Mucosa of descending colon (tissue), 3 donors: ENCODE data around the gene MORN1. TPM values are rescaled to one million over a fixed set of nuclear protein-coding genes. Genes with fewer than 3 reads are reported as not detected.

Experiments used
- ATAC-seq: fragments of 200-7000 bp; cut with Tn5 transposase; one replicate; pipeline ENCODE4 v1.9.1; 2020; ENCODE audit warnings: mild to moderate bottlenecking, moderate library complexity
- DNase-seq, 3 donors: peaks; one replicate each; pipeline ENCODE4 v3.0.0-alpha.2; 2020
- H3K36me3 ChIP-seq: fragments of 200-600 bp; one replicate; pipeline ENCODE4 v1.8.0; 2021; ENCODE audit warnings: low read depth, mild to moderate bottlenecking
- H3K4me1 ChIP-seq: fragments of 200-600 bp; one replicate; pipeline ENCODE4 v1.8.0; 2021; ENCODE audit warnings: low read depth, mild to moderate bottlenecking
- H3K4me3 ChIP-seq: fragments of 200-600 bp; one replicate; pipeline ENCODE4 v1.8.0; 2021; ENCODE audit warnings: mild to moderate bottlenecking
- H3K9me3 ChIP-seq: fragments of 200-600 bp; one replicate; pipeline ENCODE4 v1.8.0; 2021; ENCODE audit warnings: mild to moderate bottlenecking
- intact Hi-C, 2 donors: fragments of 100-400 bp; cut with DNase I in 1 of 2; cut with micrococcal nuclease in 1 of 2; formaldehyde crosslinking; loops; one replicate each; pipeline versions ENCODE4 v1.11.0 to v1.11.1; 2022; cut with DNase I, micrococcal nuclease
- total RNA-seq, 3 donors: library from RNA; stranded (reverse); fragmentation: NEBNext Ultra II Directional in 2 of 3; extraction: Animal tissue kit (Norgen Biotek cat#: 25700) in 2 of 3; gene quantifications; one replicate each; pipeline versions ENCODE4 v1.2.1 to v1.2.4, GENCODE V29; 2021 to 2023
- TF ChIP-seq, protein P1 (sequence below): fragments of 200-600 bp; IDR thresholded peaks from one replicate; pipeline ENCODE4 v1.8.0; 2022; ENCODE audit warnings: antibody characterized with exemption, mild to moderate bottlenecking
- donor health status: DM: no; HTN: no; CAD: no; lungs with moderate emphysema.
- donor health status: DM: no; HTN: no; CAD: no.
- donor health status: DM: no; HTN: yes; CAD: no.

Gene MORN1
- total RNA-seq, 3 donors from 2014 or later = 13.1 to 17.4 (median 13.4) TPM

DNA sequence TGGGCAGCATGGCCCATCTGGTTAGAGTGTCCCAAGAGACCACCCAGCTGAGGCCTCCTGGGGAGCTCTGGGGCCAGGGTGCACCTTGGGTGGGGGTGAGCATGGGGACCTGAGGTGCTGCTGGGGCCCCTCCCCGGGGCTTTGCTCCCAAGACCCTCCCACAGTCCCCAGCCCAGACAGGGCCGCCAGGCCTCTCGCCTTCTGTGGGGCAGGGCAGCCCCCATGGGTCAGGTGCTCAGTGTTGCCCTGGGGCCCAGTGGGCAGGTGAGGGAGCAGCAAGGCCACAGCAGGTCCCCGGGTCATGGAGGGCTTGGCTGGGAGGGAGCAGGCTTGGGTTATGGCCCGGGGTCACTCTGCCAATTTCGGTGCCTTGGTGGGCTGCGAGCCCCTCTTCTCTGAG is 45.5 kb upstream of the MORN1 start:
- H3K9me3 ChIP-seq = no peaks in the 10 kb centered on the region
- ATAC-seq = no peak
- TF ChIP-seq, protein P1, sequence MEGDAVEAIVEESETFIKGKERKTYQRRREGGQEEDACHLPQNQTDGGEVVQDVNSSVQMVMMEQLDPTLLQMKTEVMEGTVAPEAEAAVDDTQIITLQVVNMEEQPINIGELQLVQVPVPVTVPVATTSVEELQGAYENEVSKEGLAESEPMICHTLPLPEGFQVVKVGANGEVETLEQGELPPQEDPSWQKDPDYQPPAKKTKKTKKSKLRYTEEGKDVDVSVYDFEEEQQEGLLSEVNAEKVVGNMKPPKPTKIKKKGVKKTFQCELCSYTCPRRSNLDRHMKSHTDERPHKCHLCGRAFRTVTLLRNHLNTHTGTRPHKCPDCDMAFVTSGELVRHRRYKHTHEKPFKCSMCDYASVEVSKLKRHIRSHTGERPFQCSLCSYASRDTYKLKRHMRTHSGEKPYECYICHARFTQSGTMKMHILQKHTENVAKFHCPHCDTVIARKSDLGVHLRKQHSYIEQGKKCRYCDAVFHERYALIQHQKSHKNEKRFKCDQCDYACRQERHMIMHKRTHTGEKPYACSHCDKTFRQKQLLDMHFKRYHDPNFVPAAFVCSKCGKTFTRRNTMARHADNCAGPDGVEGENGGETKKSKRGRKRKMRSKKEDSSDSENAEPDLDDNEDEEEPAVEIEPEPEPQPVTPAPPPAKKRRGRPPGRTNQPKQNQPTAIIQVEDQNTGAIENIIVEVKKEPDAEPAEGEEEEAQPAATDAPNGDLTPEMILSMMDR = no peak
- intact Hi-C loops = no loop called here
- DNase-seq = no peak
- H3K36me3 ChIP-seq = no peaks in the 10 kb centered on the region
- H3K4me3 ChIP-seq = no peak overlapping the region
- no peaks in the 10 kb centered on the region for H3K4me1 ChIP-seq

DNA sequence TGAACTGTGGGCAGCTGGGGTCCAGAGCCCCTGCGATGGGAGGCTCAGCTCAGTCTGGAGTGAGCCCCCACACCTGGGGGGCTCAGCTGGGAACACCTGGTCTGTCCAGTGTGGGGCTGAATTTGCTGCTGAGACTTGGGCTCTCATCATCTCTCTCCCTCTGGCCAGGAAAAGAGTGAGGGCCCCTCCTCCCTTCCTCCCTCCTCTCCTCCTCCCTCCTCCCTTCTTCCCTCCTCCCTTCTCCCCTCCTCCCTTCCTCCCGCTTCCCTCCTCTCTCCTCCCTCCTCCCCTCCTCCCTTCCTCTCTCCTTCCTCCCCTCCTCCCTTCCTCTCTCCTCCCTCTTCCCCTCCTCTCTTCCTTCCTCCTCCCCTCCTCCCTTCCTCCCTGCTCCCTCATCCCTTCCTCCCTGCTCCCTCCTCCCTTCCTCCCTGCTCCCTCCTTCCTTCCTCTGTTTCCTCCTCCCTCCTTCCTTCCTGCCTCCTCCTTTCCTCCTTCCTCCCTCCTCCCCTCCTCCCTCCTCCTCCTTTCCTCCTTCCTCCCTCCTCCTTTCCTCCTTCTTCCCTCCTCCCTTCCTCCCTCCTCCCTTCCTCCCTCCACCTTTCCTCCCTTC is 44.5 kb upstream of the MORN1 start:
- DNase-seq (no peak), ATAC-seq (no peak)
- intact Hi-C loops = no loop called here
- Histone ChIP-seq H3K4me1 (no peaks in the 10 kb centered on the region), H3K4me3 (no peak overlapping the region), H3K36me3 (no peaks in the 10 kb centered on the region), H3K9me3 (no peaks in the 10 kb centered on the region)
- TF ChIP-seq, protein P1 = no peak

DNA sequence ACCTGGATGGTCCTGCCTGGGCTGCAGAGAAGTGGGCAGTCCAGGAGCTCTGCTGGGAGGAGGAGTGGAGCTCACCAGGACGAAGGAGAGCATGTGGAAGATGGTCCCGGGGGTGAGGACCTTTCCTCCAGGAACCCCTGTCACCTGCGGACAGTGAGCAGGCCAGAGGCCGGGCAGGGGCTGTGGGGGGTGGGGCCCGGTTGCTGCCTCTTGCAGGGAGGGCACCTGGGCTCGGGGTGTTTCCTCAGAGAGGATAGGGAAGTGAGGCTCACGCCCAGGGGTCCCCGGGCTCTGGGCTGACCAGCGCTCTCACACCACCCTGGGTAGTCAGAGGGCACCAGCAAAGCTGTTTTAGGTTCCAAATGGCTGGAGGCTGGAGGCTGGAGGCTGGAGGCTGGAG is 43.7 kb upstream of the MORN1 start:
- no peak for ATAC-seq
- DNase-seq = no peak
- H3K4me1 ChIP-seq = no peaks in the 10 kb centered on the region
- H3K36me3 ChIP-seq = no peaks in the 10 kb centered on the region
- TF ChIP-seq, protein P1 = no peak
- H3K4me3 ChIP-seq = no peak overlapping the region
- intact Hi-C loops = no loop called here
- no peaks in the 10 kb centered on the region for H3K9me3 ChIP-seq

DNA sequence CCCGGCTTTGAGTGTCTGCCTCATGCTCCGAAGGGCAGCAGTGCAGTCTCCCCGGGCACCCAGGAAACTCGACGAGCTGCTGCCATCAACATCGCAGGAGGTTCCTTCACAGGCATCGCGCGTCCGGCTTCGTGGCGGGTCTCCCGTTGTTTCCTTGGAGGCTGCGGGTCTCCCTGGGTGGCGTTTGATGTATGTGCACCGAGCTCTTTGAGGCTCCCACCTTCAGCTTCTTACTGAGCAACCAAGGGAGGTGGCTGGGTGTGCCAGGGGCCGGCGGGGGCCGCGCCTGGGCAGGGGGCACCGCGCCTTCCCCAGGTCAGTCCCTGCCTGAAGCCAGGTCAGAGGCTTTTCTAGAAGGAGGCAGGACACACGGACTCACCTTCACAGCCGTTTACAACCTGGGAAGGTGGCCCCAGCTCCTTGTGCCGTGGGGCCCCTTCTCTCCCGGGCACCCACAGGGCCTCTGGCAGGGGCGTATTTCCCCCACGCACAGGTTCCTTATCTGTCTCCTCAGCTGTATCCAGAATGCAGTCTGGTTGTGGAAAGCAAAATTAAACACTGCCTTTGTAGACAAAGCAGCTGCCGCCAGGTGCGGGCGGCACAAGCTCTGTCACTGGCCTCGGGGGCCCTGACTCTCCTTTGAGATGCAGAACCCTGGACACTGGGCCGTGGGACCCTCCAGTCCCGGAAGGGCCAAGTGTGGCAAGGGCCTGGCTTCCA is 42.7 kb upstream of the MORN1 start:
- Histone ChIP-seq H3K4me3 (no peak overlapping the region), H3K36me3 (no peaks in the 10 kb centered on the region), H3K4me1 (no peaks in the 10 kb centered on the region), H3K9me3 (peaks cover 4% of the 10 kb centered on the region)
- DNase-seq = no peak
- intact Hi-C loops = no loop called here
- no peak for ATAC-seq
- TF ChIP-seq, protein P1 = no peak

DNA sequence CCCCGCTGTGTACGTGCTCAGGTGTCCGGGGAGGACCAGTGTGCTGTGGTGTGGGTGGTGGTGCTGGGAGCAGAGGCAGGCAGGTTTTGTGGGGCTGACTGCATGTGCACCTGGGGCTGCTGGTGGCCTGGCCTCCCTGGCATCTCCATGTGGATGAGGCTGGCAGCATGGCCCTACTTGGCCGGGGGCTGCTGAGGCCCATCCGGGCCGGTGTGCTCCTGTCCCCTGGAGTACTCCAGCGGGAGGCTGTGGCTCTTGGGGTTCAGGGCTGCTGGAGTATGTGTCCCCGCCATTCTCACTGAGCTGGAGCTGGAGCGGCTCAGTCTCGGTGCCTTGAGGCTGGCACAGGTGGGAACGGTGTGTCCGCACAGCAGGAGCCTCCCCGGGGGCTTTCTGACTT is 41.8 kb upstream of the MORN1 start:
- ATAC-seq (no peak), DNase-seq (no peak)
- Histone ChIP-seq H3K9me3 (peaks cover 4% of the 10 kb centered on the region), H3K4me1 (no peaks in the 10 kb centered on the region), H3K36me3 (no peaks in the 10 kb centered on the region), H3K4me3 (no peak overlapping the region)
- TF ChIP-seq, protein P1 = no peak
- intact Hi-C loops = no loop called here
